ENCODE results near the gene ARHGAP28.
"Not testable (repeated sequence)": the region's sequence is repeated elsewhere in the genome, so short reads cannot be mapped to it uniquely, and the experiment has no call there.

Gene ARHGAP28

DNA sequence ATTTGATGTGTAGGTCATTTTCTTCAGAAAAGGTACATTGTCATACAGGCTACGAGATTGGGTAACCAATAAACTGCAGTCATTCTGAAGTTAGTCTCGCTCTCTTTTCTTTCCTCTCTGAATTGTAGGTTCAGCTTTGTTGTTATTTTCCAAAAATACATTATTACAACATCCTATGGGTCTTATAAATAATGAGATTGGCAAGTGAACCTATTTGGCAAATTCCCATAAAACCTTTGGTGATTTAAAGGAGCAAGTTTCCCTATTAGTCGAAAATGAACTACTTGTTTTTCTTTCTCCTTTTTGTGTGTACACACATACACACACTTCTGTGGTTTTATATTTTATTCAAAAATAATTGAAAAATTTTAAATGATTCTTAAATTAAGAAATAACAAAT is 67.0 kb downstream of the ARHGAP28 start:
- no peak for DNase-seq (ENCODE audit: low read depth)
- H3K4me3 ChIP-seq (replicated peaks; ENCODE audit: low read depth, low read length): no peak overlapping the region
- TF ChIP-seq, protein P1, sequence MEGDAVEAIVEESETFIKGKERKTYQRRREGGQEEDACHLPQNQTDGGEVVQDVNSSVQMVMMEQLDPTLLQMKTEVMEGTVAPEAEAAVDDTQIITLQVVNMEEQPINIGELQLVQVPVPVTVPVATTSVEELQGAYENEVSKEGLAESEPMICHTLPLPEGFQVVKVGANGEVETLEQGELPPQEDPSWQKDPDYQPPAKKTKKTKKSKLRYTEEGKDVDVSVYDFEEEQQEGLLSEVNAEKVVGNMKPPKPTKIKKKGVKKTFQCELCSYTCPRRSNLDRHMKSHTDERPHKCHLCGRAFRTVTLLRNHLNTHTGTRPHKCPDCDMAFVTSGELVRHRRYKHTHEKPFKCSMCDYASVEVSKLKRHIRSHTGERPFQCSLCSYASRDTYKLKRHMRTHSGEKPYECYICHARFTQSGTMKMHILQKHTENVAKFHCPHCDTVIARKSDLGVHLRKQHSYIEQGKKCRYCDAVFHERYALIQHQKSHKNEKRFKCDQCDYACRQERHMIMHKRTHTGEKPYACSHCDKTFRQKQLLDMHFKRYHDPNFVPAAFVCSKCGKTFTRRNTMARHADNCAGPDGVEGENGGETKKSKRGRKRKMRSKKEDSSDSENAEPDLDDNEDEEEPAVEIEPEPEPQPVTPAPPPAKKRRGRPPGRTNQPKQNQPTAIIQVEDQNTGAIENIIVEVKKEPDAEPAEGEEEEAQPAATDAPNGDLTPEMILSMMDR (IDR thresholded peaks at IDR 0.05; ENCODE audit: low read length, missing control alignments): no peak

DNA sequence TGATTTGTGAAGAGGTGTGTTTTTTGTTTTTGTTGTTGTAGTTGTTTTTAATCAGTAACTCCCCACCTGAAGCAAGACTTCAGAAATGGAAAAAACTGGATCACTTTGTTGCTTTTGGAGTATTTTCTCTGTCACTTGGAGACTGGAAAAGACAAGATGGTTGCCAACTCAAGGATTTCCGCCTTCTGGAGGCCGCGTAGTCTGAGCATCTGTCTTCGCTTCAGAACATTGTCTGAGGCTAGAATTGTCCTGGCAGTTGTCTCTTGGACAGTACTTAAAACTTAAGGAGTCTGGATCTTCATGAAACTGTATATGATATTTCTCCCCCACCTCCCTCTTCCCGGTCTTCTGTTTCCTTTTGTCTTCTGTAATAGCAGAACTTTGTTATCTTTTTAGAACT is 67.7 kb downstream of the ARHGAP28 start:
- TF ChIP-seq, protein P1 (IDR thresholded peaks at IDR 0.05; ENCODE audit: low read length, missing control alignments): no peak
- H3K4me3 ChIP-seq (replicated peaks; ENCODE audit: low read depth, low read length): no peak overlapping the region
- no peak for DNase-seq (ENCODE audit: low read depth)

DNA sequence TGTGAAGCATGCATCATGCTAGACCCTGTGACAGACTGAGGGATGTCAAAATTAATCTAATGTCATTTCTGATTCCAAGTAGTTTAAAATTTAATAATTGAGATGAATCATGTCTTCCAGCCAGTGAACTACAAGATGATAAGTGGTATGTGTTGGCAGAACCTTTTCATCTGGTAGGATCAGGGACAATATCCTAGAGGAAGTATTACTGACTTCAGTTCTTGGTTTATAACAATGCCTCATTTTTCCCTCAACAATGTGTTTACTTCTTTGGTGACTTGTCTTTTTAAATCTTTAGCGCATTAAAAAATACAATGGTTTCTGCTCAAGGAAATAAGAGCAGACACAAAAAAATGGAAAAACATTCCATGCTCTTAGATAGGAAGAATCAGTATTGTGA is 69.4 kb downstream of the ARHGAP28 start:
- DNase-seq (ENCODE audit: low read depth): no peak
- TF ChIP-seq, protein P1 (IDR thresholded peaks at IDR 0.05; ENCODE audit: low read length, missing control alignments): no peak
- H3K4me3 ChIP-seq (replicated peaks; ENCODE audit: low read depth, low read length): no peak overlapping the region

DNA sequence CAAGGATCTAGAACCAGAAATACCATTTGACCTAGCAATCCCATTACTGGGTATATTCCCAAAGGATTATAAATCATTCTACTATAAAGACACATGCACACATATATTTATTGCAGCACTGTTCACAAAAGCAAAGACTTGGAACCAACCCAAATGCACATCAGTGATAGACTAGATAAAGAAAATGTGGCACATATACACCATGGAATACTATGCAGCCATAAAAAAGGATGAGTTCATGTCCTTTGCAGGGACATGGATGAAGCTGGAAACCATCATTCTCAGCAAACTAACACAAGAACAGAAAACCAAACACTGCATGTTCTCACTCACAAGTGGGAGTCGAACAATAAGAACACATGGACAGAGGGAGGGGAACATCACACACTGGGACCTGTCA is 70.8 kb downstream of the ARHGAP28 start:
- not testable (repeated sequence) for H3K4me3 ChIP-seq (replicated peaks; ENCODE audit: low read depth, low read length); DNase-seq (ENCODE audit: low read depth)

DNA sequence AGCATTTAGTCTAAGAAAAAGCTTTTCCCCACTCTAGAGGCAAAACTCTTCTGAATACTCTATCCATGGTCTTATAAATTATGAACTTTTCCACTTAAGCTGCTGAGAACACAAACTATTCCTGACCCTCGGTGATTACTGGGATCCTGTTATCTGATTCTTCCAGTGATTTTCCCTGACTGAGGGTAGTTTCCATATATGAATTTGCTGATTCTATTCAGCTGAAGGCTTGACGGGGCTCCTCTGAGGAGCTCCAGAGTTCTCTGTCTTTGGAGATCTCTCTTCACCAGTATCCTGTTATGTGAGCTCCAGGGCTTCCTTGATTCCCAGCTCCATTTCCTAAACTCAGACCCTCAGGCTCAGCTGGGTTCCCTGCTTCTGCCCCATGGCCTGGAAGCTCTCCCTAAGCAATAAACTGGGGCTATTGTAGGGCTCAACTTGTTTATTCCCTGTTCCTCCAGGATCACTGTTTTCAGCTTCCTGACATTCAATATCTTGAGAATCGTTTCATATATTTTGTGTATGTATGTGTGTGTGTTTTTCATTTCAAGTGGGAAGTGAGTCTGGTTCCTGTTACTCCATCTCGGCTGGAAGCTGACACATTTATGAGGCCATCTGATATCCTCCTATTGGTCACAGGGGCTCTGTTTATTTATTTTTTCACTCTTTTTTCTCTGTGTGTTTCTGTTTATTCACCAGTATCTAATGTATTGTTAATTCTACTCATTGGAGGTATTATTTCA is 78.2 kb downstream of the ARHGAP28 start:
- TF ChIP-seq, protein P1 (IDR thresholded peaks at IDR 0.05; ENCODE audit: low read length, missing control alignments): no peak
- no peak overlapping the region for H3K4me3 ChIP-seq (replicated peaks; ENCODE audit: low read depth, low read length)
- no peak for DNase-seq (ENCODE audit: low read depth)

DNA sequence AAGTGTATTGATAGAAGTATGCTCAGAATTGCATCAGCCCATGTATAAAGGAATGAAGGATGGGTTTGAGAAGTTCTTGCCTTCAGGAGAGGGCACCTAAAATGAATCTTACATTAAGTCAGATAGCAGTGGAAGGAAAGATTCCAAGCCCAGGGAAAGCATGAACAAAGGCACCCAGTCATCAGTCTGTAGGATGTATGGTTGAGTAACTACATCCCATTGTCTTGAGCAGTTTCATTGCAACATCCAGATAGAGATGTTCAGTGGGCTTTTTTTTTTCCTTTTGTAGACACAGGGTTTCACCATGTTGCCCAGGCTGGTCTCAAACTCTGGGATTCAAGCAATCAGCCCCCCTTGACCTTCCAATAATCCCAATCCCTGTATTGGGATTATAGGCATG is 80.7 kb downstream of the ARHGAP28 start:
- H3K4me3 ChIP-seq (replicated peaks; ENCODE audit: low read depth, low read length): no peak overlapping the region
- TF ChIP-seq, protein P1 (IDR thresholded peaks at IDR 0.05; ENCODE audit: low read length, missing control alignments): no peak

DNA sequence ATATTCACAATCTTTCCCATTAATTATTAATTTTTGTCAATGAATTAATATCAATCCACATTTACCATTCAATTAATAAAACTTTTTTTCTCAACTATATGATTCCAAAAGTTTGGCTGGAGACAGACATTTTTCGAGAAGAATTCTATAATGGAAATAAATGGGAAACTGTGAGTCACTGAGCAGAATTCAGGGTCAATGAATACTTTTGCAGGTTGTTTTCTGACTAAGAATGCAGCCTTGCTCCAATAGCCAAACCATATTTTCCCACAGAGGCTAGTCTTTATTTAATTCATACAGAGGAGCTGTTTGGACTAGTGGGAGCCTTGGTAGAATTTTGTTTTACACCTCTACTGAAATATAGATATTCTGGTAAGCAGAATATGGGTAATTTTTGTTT is 82.3 kb downstream of the ARHGAP28 start:
- TF ChIP-seq, protein P1 (IDR thresholded peaks at IDR 0.05; ENCODE audit: low read length, missing control alignments): no peak
- no peak overlapping the region for H3K4me3 ChIP-seq (replicated peaks; ENCODE audit: low read depth, low read length)
- DNase-seq (ENCODE audit: low read depth): no peak

More for the DNA sequence above, 80.7 kb downstream of the ARHGAP28 start:
- DNase-seq (ENCODE audit: low read depth): peak; percentile 73
